Endodermal cell (in vitro differentiated cells): ENCODE results near the gene TMEM38A. TPM values are rescaled to one million over a fixed set of nuclear protein-coding genes. Genes with fewer than 3 reads are reported as not detected.

Experiments
- DNase-seq: peaks from one replicate; pipeline ENCODE4 v3.0.0-alpha.2; 2017
- H3K27ac ChIP-seq: 2 replicates; pipeline ENCODE4 v1.5.1; 2013; ENCODE audit warnings: mild to moderate bottlenecking, low read depth, low read length, moderate library complexity
- H3K27me3 ChIP-seq: 2 replicates; pipeline ENCODE4 v1.6.1; 2013; ENCODE audit warnings: mild to moderate bottlenecking, low read length, moderate library complexity; ENCODE audit not compliant: insufficient read depth, control insufficient read depth, poor library complexity, severe bottlenecking
- H3K36me3 ChIP-seq: 2 replicates; pipeline ENCODE4 v1.7.0; 2013; ENCODE audit warnings: mild to moderate bottlenecking, low read length, moderate library complexity; ENCODE audit not compliant: control insufficient read depth, insufficient read depth
- H3K4me1 ChIP-seq: one replicate; pipeline ENCODE4 v1.7.0; 2013; ENCODE audit warnings: low read length; ENCODE audit not compliant: control insufficient read depth, insufficient read depth
- H3K4me3 ChIP-seq: 2 replicates; pipeline ENCODE4 v1.5.1; 2013; ENCODE audit warnings: mild to moderate bottlenecking, low read length, moderate library complexity
- H3K9ac ChIP-seq: 2 replicates; pipeline ENCODE4 v1.6.1; 2013; ENCODE audit warnings: mild to moderate bottlenecking, low read length, moderate library complexity; ENCODE audit not compliant: poor library complexity, severe bottlenecking; ENCODE audit errors: extremely low read depth
- H3K9me3 ChIP-seq: 2 replicates; pipeline ENCODE4 v1.6.1; 2013; ENCODE audit warnings: mild to moderate bottlenecking, low read length, moderate library complexity; ENCODE audit not compliant: control insufficient read depth
- H3K27ac Mint-ChIP-seq: 2 replicates; pipeline ENCODE4 v1.8.0; 2020; ENCODE audit warnings: mixed read lengths
- H3K27me3 Mint-ChIP-seq: 2 replicates; pipeline ENCODE4 v1.8.0; 2021; ENCODE audit warnings: mild to moderate bottlenecking, mixed read lengths; ENCODE audit not compliant: insufficient read depth
- H3K36me3 Mint-ChIP-seq: 2 replicates; pipeline ENCODE4 v1.8.0; 2020; ENCODE audit warnings: low read depth, mixed read lengths
- H3K4me1 Mint-ChIP-seq: 2 replicates; pipeline ENCODE4 v1.8.0; 2020; ENCODE audit warnings: mixed read lengths
- H3K4me3 Mint-ChIP-seq: 2 replicates; pipeline ENCODE4 v1.8.0; 2020; ENCODE audit warnings: mild to moderate bottlenecking, moderate library complexity, mixed read lengths
- H3K9me3 Mint-ChIP-seq: 2 replicates; pipeline ENCODE4 v1.8.0; 2020; ENCODE audit warnings: mild to moderate bottlenecking, mixed read lengths
- WGBS, 2 experiments: methylation state at CpG; one replicate each; pipeline versions ENCODE4 v1.1.5 to v1.1.7; 2013; ENCODE audit warnings: missing lambda C conversion rate in 2 of 2, mixed read lengths in 1 of 2; ENCODE audit not compliant: insufficient coverage in 1 of 2, insufficient read length in 1 of 2; 5-methylcytosine and 5-hydroxymethylcytosine counted together
- total RNA-seq, 2 donors: library from RNA; stranded (reverse); fragmentation: NEBNext Ultra II Directional in 1 of 2; extraction: Animal tissue kit (Norgen Biotek cat#: 25700) in 1 of 2; gene quantifications; 2 replicates in 1 of 2; 3 replicates in 1 of 2; pipeline ENCODE4 v1.2.1, GENCODE V29; 2021
- TF ChIP-seq, protein P1 (sequence below): fragments of 200-600 bp; sonication (generic); conservative IDR thresholded peaks from 2 replicates; pipeline ENCODE4 v1.5.0; 2021; ENCODE audit warnings: antibody characterized with exemption, mild to moderate bottlenecking

Gene TMEM38A
- total RNA-seq, 2 donors from 2014 or later = 5.1 to 6.8 TPM

DNA sequence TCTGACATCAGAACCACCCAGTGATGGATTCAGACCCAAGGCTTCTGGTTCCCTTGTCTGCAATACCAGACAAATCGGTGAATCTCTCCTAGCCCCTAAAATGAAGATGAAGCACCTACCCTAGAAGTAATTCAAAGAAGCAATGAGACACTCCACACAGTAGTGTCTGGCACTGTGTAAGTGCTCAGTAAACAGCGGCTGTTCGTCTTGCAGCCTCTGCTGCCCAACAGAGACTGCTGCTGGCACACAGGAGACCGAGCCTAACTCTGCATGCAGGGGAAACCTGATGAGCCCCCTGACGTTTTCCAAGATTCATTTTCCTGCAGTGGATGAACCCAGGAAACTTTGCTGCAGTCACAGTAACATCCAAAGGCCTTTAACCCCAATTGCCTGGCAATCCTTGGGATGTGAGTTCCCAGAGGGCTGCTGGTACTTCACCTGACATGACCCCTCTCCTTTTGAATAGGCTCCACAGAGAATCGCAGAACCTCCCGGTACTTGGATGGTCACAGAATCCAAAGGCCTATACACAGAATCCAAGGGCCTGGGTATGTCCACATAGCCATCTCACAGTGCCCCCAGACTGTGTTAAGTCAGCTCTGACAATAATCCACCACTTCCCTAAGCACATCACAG, 39.7 kb upstream of the TMEM38A start:
- Histone ChIP-seq H3K36me3 (peaks cover 24% of the 10 kb centered on the region), H3K4me3 (no peak overlapping the region), H3K4me1 (no peaks in the 10 kb centered on the region), H3K9me3 (no peaks in the 10 kb centered on the region), H3K9ac (no peak overlapping the region), H3K27ac (no peak overlapping the region), H3K27me3 (no peaks in the 10 kb centered on the region)
- WGBS, 2 experiments = 91 to 94% methylated on average over 5 to 7 of the region's 7 CpGs
- H3K4me3 Mint-ChIP-seq = no peak overlapping the region
- no peaks in the 10 kb centered on the region for H3K9me3 Mint-ChIP-seq
- TF ChIP-seq, protein P1, sequence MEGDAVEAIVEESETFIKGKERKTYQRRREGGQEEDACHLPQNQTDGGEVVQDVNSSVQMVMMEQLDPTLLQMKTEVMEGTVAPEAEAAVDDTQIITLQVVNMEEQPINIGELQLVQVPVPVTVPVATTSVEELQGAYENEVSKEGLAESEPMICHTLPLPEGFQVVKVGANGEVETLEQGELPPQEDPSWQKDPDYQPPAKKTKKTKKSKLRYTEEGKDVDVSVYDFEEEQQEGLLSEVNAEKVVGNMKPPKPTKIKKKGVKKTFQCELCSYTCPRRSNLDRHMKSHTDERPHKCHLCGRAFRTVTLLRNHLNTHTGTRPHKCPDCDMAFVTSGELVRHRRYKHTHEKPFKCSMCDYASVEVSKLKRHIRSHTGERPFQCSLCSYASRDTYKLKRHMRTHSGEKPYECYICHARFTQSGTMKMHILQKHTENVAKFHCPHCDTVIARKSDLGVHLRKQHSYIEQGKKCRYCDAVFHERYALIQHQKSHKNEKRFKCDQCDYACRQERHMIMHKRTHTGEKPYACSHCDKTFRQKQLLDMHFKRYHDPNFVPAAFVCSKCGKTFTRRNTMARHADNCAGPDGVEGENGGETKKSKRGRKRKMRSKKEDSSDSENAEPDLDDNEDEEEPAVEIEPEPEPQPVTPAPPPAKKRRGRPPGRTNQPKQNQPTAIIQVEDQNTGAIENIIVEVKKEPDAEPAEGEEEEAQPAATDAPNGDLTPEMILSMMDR = no peak
- no peak for DNase-seq
- peaks cover 39% of the 10 kb centered on the region for H3K4me1 Mint-ChIP-seq
- no peaks in the 10 kb centered on the region for H3K27me3 Mint-ChIP-seq
- peak overlapping the region; percentile 64 for H3K27ac Mint-ChIP-seq
- peaks cover 6% of the 10 kb centered on the region for H3K36me3 Mint-ChIP-seq

DNA sequence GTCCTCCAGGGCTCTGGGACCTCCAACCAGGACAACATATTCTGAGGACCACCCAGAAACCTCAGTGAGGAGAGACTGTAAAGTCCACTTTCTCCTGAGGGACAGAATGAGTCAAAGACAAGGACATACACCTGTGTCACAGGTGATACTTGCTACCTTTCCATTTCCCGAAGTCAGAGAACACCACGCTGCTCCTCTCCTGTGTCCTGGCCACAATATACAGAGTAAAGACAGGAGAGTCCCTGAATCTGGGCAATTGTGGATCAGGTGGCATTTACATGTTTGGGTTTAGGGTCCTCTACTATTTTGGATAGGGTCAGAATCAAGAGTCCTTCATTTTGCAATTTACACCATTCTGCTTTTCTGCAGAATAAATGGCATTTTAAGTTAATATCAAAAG, 37.9 kb upstream of the TMEM38A start:
- no peaks in the 10 kb centered on the region for H3K9me3 ChIP-seq
- no peak for DNase-seq
- H3K4me1 ChIP-seq = peaks cover 2% of the 10 kb centered on the region
- Mint-ChIP-seq H3K27me3 (no peaks in the 10 kb centered on the region), H3K27ac (no peak overlapping the region), H3K9me3 (no peaks in the 10 kb centered on the region), H3K4me3 (no peak overlapping the region), H3K36me3 (peaks cover 6% of the 10 kb centered on the region), H3K4me1 (peaks cover 37% of the 10 kb centered on the region)
- peaks cover 24% of the 10 kb centered on the region for H3K36me3 ChIP-seq
- no peak overlapping the region for H3K9ac ChIP-seq
- WGBS, 2 experiments = 91% methylated on average over 2 of the region's 2 CpGs
- H3K4me3 ChIP-seq = no peak overlapping the region
- no peak overlapping the region for H3K27ac ChIP-seq
- H3K27me3 ChIP-seq = no peaks in the 10 kb centered on the region
- TF ChIP-seq, protein P1 = no peak

GRCh38 chr19:16623576-16623975, 37.4 kb upstream of the TMEM38A start:
- Mint-ChIP-seq H3K4me1 (peaks cover 35% of the 10 kb centered on the region), H3K4me3 (no peak overlapping the region)
- H3K9ac ChIP-seq = no peak overlapping the region

More at GRCh38 chr19:16623576-16623975, 37.4 kb upstream of the TMEM38A start:
- Mint-ChIP-seq H3K36me3 (peaks cover 6% of the 10 kb centered on the region), H3K27me3 (no peaks in the 10 kb centered on the region), H3K27ac (peak overlapping the region; percentile 64), H3K9me3 (no peaks in the 10 kb centered on the region)
- Histone ChIP-seq H3K4me3 (no peak overlapping the region), H3K4me1 (peaks cover 2% of the 10 kb centered on the region), H3K27ac (no peak overlapping the region), H3K27me3 (no peaks in the 10 kb centered on the region), H3K9me3 (no peaks in the 10 kb centered on the region), H3K36me3 (peaks cover 24% of the 10 kb centered on the region)
- 94 to 96% methylated on average over 6 of the region's 6 CpGs for WGBS, 2 experiments
- TF ChIP-seq, protein P1 = no peak
- no peak for DNase-seq
